ENCODE results near the gene UBL7. TPM values are rescaled to one million over a fixed set of nuclear protein-coding genes. Genes with fewer than 3 reads are reported as not detected.

Gene UBL7
- total RNA-seq, 1 experiment from 2014 or later: 38.5 TPM

DNA sequence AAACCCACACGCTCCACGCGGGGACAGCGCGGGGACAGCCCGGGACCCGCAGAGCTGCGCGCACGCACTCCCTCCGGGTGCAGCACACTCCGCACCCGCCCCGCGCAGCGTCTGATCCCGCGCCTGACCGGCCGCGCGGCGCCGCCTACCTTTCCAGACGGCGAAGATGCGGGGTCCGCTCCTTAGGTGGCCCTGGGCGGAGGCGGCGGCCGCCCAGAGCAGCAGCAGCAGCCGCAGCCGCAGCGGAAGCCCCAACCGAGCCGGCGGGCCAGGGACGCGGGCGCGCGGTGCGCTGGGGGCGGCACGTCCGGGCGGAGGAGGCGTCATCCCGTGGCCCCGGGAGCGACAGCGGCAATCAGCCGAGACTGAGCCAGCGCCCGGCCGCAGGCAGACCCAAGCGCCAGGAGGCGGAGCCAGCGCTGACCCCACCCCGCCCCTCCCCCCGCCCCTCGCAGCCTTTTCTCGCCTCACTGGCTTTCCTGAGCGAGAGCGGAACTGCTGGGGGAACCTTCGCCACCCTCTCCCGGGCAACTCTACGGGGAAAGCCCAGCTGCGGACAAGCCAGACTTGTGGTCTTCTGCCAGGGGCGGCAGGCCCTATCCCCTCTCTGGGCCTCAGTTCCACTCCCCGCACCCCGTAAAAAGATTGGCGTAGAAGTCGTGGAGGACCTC lies 27.2 kb downstream of the UBL7 start, which contains the start of gene SEMA7A:
TSS of gene SEMA7A (minus strand) at position 367 of the 671 bp plus-strand sequence. CDS start at position 327, 40 bp downstream.
- TSS peak; percentile 34 for BruUV-seq (replicated peaks)
- peak within 1 kb of the TSS; percentile 69 for H3K27ac Mint-ChIP-seq (ENCODE audit: unreplicated experiment)
- peak; percentile 91 for DNase-seq
- peaks cover 48% of the 10 kb centered on the region for H3K4me1 Mint-ChIP-seq (ENCODE audit: low read depth, unreplicated experiment)
- CTCF ChIA-PET: interaction anchor here (0.7 to 1.4 kb wide), 3 partner anchors 9 to 52 kb away, joined by 3 to 4 read pairs (median 3); no protein-coding TSS in a partner anchor
- TF ChIP-seq, protein P1, sequence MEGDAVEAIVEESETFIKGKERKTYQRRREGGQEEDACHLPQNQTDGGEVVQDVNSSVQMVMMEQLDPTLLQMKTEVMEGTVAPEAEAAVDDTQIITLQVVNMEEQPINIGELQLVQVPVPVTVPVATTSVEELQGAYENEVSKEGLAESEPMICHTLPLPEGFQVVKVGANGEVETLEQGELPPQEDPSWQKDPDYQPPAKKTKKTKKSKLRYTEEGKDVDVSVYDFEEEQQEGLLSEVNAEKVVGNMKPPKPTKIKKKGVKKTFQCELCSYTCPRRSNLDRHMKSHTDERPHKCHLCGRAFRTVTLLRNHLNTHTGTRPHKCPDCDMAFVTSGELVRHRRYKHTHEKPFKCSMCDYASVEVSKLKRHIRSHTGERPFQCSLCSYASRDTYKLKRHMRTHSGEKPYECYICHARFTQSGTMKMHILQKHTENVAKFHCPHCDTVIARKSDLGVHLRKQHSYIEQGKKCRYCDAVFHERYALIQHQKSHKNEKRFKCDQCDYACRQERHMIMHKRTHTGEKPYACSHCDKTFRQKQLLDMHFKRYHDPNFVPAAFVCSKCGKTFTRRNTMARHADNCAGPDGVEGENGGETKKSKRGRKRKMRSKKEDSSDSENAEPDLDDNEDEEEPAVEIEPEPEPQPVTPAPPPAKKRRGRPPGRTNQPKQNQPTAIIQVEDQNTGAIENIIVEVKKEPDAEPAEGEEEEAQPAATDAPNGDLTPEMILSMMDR (IDR thresholded peaks at IDR 0.05; ENCODE audit: unreplicated experiment): no peak
- H3K9me3 Mint-ChIP-seq (ENCODE audit: low read depth, unreplicated experiment): no peaks in the 10 kb centered on the region
- H3K4me3 Mint-ChIP-seq (ENCODE audit: low read depth, unreplicated experiment): peak within 1 kb of the TSS; percentile 80
- H3K36me3 Mint-ChIP-seq (ENCODE audit: insufficient read depth, unreplicated experiment): peaks cover 52% of the 10 kb centered on the region
- no peaks in the 10 kb centered on the region for H3K27me3 Mint-ChIP-seq (ENCODE audit: unreplicated experiment)
- intact Hi-C loops (cut with micrococcal nuclease; ENCODE audit: unreplicated experiment): no loop called here

DNA sequence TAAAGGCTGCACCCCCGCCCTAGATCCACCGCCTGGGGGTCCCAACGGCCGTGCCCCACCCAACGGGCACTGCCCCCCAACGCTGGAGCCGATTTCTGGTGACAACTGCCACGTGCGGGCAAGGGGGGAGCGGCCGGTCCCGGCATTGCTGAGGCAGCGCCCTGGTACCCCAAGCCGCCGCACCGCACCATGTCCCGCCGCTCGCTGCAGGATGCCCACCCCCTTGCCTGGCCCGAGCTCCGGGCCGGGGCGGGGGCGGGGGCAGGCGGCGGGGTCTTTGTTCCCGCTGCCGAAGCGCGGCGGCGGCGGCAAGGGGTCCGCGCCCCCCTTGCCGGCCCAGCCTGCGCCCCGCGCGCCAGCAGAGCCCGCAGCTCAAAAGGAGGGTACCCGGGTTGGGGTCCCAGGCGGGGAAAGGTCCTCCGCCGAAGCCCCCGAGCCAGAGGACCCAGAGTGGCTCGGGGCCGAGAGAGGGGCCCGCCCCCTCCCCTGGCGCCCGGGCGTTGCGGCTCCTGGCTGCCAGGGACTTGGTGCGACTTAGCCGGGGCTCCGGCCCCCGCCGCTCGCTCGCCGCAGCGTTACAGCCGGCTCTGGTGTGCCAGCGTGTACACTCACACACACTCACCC lies 27.9 kb downstream of the UBL7 start:
- intact Hi-C loops (cut with micrococcal nuclease; ENCODE audit: unreplicated experiment): no loop called here
- Mint-ChIP-seq H3K4me1 (ENCODE audit: low read depth, unreplicated experiment) (peaks cover 48% of the 10 kb centered on the region), H3K4me3 (ENCODE audit: low read depth, unreplicated experiment) (peak overlapping the region; percentile 80), H3K27ac (ENCODE audit: unreplicated experiment) (peak overlapping the region; percentile 69), H3K27me3 (ENCODE audit: unreplicated experiment) (no peaks in the 10 kb centered on the region), H3K36me3 (ENCODE audit: insufficient read depth, unreplicated experiment) (peaks cover 58% of the 10 kb centered on the region), H3K9me3 (ENCODE audit: low read depth, unreplicated experiment) (no peaks in the 10 kb centered on the region)
- no peak for DNase-seq
- TF ChIP-seq, protein P1 (IDR thresholded peaks at IDR 0.05; ENCODE audit: unreplicated experiment): no peak
- CTCF ChIA-PET: interaction anchor here (1.4 kb wide), 1 partner anchor 51 kb away, joined by 4 read pairs; no protein-coding TSS in a partner anchor
- BruUV-seq (replicated peaks): no TSS peak

DNA sequence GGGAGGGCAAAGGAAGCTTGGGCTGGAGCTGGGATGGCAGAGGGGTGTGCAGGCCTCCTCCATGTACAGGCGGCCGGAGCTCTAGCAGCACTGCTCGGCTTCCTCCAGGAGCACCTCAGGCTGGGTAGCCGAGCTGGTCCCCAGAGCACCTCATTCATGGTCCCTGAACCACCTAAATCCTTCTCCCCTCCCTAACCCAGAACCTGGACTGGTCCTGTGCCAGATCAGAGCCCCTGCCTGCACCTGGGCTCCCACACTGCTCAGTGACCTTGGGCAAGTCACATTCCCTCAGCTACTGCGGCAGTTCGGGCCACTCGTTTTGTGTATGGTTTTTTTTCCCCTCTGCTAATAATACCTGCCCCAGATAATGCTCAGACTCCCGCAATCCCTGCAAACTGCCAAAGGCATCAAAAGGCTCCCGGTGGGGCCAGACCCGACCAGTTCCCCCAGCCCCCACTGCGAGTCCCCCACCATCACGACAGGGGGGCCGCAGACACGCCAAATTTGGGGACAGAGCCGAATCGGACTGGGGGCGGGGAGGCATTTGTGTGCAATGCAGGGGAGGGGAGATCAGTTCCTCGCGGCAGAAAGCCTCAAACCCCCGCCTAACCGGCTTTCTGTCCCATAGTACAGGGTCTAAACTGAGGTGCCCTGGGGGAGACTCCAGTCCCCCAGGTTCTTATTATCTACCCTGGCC lies 28.5 kb downstream of the UBL7 start:
- CTCF ChIA-PET: interaction anchor here (1.6 to 2.1 kb wide), 2 partner anchors 12 to 48 kb away, joined by 5 to 13 read pairs; no protein-coding TSS in a partner anchor
- BruUV-seq (replicated peaks): no TSS peak
- no peak for DNase-seq
- TF ChIP-seq, protein P1 (IDR thresholded peaks at IDR 0.05; ENCODE audit: unreplicated experiment): no peak
- Mint-ChIP-seq H3K36me3 (ENCODE audit: insufficient read depth, unreplicated experiment) (peaks cover 65% of the 10 kb centered on the region), H3K9me3 (ENCODE audit: low read depth, unreplicated experiment) (no peaks in the 10 kb centered on the region), H3K27me3 (ENCODE audit: unreplicated experiment) (no peaks in the 10 kb centered on the region), H3K4me1 (ENCODE audit: low read depth, unreplicated experiment) (peaks cover 55% of the 10 kb centered on the region), H3K27ac (ENCODE audit: unreplicated experiment) (peak overlapping the region; percentile 69), H3K4me3 (ENCODE audit: low read depth, unreplicated experiment) (peak overlapping the region; percentile 80)
- intact Hi-C loops (cut with micrococcal nuclease; ENCODE audit: unreplicated experiment): no loop called here

DNA sequence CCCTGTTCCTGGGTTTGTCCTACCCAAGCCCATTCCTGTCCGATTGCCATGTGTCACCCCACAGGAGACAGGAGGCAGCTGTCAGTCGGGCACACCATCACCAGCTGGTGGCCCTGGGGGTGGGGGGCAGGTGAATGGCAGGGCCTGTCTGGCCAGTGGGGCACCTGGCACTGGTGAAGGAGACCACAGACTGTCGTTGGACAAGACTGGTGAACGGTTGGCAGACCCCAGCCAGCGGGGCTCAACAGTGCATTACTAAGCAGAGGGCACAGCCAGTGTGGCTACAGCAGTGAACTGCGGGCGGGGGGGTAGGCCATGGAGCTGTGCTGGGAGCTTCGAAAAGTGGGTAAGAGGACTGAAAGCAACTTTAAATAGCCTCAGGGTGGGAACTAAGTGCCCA lies 29.3 kb downstream of the UBL7 start:
- no peak for DNase-seq
- Mint-ChIP-seq H3K27ac (ENCODE audit: unreplicated experiment) (peak overlapping the region; percentile 69), H3K4me3 (ENCODE audit: low read depth, unreplicated experiment) (peak overlapping the region; percentile 80), H3K4me1 (ENCODE audit: low read depth, unreplicated experiment) (peaks cover 62% of the 10 kb centered on the region), H3K27me3 (ENCODE audit: unreplicated experiment) (no peaks in the 10 kb centered on the region), H3K36me3 (ENCODE audit: insufficient read depth, unreplicated experiment) (peaks cover 65% of the 10 kb centered on the region), H3K9me3 (ENCODE audit: low read depth, unreplicated experiment) (no peaks in the 10 kb centered on the region)
- CTCF ChIA-PET: interaction anchor here (0.6 to 2.1 kb wide), 6 partner anchors 11 to 1395 kb away, joined by 3 to 13 read pairs (median 5); no protein-coding TSS in a partner anchor
- intact Hi-C loops (cut with micrococcal nuclease; ENCODE audit: unreplicated experiment): no loop called here
- TF ChIP-seq, protein P1 (IDR thresholded peaks at IDR 0.05; ENCODE audit: unreplicated experiment): no peak
- TSS peak; percentile 28 for BruUV-seq (replicated peaks)

Measured in Calu3 (cell line).